Muscle layer of colon (tissue), 2 donors: ENCODE results near the gene HIPK2.

Experiments used
- H3K27ac ChIP-seq: one replicate; pipeline ENCODE4 v1.7.0; 2013; ENCODE audit warnings: low read depth, mild to moderate bottlenecking, low read length, moderate library complexity
- H3K27me3 ChIP-seq, 2 donors: one replicate each; pipeline ENCODE4 v1.7.0; 2013; ENCODE audit warnings: low read length in 2 of 2, mild to moderate bottlenecking in 2 of 2; ENCODE audit not compliant: insufficient read depth in 2 of 2, control insufficient read depth in 1 of 2
- H3K36me3 ChIP-seq: one replicate; pipeline ENCODE4 v1.7.0; 2013; ENCODE audit warnings: mild to moderate bottlenecking, low read length; ENCODE audit not compliant: insufficient read depth
- H3K4me1 ChIP-seq: one replicate; pipeline ENCODE4 v1.7.0; 2013; ENCODE audit warnings: mild to moderate bottlenecking, low read length; ENCODE audit not compliant: insufficient read depth
- H3K4me3 ChIP-seq, 2 donors: one replicate each; pipeline ENCODE4 v1.7.0; 2013; ENCODE audit warnings: low read length in 2 of 2, low read depth in 1 of 2, mild to moderate bottlenecking in 1 of 2, moderate library complexity in 1 of 2
- H3K9ac ChIP-seq: one replicate; pipeline ENCODE4 v1.7.0; 2013; ENCODE audit warnings: low read length
- H3K9me3 ChIP-seq: one replicate; pipeline ENCODE4 v1.7.0; 2013; ENCODE audit warnings: mild to moderate bottlenecking, low read length
- donor health status: abdominal sarcoma.
- donor health status: Adenocarcinoma of cecum.

HIPK2 gene

GRCh38 chr7:139739863-139740597 is 37.8 kb downstream of the HIPK2 start:
- Histone ChIP-seq H3K27ac (no peak overlapping the region), H3K9me3 (no peaks in the 10 kb centered on the region), H3K27me3 (no peaks in the 10 kb centered on the region), H3K9ac (no peak overlapping the region), H3K4me3 (no peak overlapping the region), H3K36me3 (no peaks in the 10 kb centered on the region), H3K4me1 (peaks cover 12% of the 10 kb centered on the region)

DNA sequence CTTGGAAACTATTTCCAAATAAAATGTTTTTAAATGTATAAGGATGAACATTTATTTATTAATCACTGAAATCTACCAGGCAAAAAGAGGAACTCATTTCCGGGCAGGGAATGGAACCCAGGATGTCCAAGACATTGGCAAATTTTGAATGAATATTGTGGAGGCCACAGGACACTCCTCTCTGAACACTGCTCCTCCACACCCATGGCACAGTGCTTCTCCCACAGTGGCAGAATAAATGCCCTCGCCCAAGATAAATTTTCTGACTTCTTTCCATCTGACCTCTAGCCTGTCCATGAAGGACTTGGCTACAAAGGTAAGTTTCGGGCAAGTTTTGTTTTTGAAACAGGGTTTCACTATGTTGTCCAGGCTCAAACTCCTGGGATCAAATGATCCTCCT is 39.0 kb downstream of the HIPK2 start:
- Histone ChIP-seq H3K9me3 (no peaks in the 10 kb centered on the region), H3K36me3 (no peaks in the 10 kb centered on the region), H3K27ac (no peak overlapping the region), H3K4me1 (peaks cover 12% of the 10 kb centered on the region), H3K4me3 (no peak overlapping the region), H3K27me3 (no peaks in the 10 kb centered on the region), H3K9ac (no peak overlapping the region)

DNA sequence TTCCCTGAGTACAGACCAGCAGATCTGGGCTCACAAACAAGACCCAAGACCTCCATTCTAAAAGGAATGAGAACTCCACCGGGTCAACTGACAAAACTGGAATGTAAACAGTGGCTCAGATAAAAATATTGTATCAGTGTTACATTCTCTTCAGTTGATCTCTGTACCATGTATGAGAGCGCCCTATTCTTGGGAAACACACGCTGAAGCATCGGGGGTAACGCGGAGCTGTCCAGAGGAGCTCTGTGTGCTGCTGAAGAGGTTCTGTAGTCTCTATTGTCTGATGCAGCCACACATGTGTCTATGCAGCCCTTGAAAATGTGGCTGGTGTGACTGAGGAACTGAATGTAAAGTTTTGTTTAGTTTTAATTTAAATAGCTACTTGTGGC is 39.7 kb downstream of the HIPK2 start:
- Histone ChIP-seq H3K36me3 (no peaks in the 10 kb centered on the region), H3K4me3 (no peak overlapping the region), H3K9ac (no peak overlapping the region), H3K27me3 (no peaks in the 10 kb centered on the region), H3K4me1 (peaks cover 6% of the 10 kb centered on the region), H3K27ac (no peak overlapping the region), H3K9me3 (no peaks in the 10 kb centered on the region)

- peaks cover 5% of the 10 kb centered on the region for H3K4me1 ChIP-seq
- H3K9me3 ChIP-seq, result no peaks in the 10 kb centered on the region
- H3K27ac ChIP-seq, result no peak overlapping the region
- H3K27me3 ChIP-seq, result no peaks in the 10 kb centered on the region
- H3K4me3 ChIP-seq, result no peak overlapping the region
- no peak overlapping the region for H3K9ac ChIP-seq
- H3K36me3 ChIP-seq, result no peaks in the 10 kb centered on the region
Observed at GRCh38 chr7:139737221-139738100, 40.3 kb downstream of the HIPK2 start.

- Histone ChIP-seq H3K9ac (no peak overlapping the region), H3K36me3 (no peaks in the 10 kb centered on the region), H3K27me3 (no peaks in the 10 kb centered on the region), H3K4me1 (peaks cover 19% of the 10 kb centered on the region), H3K9me3 (no peaks in the 10 kb centered on the region), H3K4me3 (no peak overlapping the region), H3K27ac (no peak overlapping the region)
Observed at GRCh38 chr7:139735912-139736595, 41.7 kb downstream of the HIPK2 start.

DNA sequence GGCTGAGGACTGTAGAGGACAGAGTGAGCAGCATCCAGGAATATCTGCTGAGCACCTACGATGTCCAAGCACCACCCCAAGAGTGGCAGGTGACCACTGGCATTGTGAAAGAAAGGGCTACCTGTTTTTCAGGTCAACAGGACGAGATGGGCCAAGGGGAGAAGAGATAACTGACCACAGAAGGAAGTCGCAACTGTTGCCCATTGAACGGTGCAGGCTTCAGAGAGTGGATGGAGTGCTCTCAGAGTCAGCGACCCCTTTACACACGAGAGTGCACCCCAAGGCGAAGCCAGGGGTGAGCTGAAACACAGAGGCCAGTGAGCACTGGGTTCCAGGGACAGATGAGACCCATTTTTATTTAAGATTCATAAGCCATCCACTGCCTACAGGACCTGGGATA is 42.3 kb downstream of the HIPK2 start:
- Histone ChIP-seq H3K9ac (no peak overlapping the region), H3K4me1 (peaks cover 22% of the 10 kb centered on the region), H3K27me3 (no peaks in the 10 kb centered on the region), H3K27ac (no peak overlapping the region), H3K36me3 (no peaks in the 10 kb centered on the region), H3K9me3 (no peaks in the 10 kb centered on the region), H3K4me3 (no peak overlapping the region)

GRCh38 chr7:139734395-139734794 is 43.4 kb downstream of the HIPK2 start:
- Histone ChIP-seq H3K4me3 (no peak overlapping the region), H3K4me1 (peaks cover 20% of the 10 kb centered on the region), H3K36me3 (no peaks in the 10 kb centered on the region), H3K9ac (no peak overlapping the region), H3K27ac (no peak overlapping the region), H3K27me3 (no peaks in the 10 kb centered on the region), H3K9me3 (no peaks in the 10 kb centered on the region)

DNA sequence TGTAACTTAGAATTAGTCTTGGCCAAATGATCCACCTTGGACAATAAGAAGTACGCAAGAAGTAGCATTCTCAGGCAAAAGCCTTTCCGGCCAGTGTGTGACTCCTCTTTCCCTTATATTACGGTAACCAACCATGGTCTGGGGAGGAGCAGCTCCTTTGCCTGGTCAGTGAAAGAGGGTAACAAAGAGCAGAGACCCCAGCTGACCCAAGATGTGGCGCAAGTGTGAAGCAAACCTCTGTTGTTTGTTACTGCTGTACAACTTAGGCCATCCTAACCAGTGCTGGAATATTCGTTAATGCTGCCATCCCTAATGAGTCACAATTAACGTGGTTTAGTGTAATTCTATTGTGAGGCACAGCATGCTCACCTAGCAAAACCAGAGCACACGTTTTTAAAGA is 44.0 kb downstream of the HIPK2 start:
- Histone ChIP-seq H3K27me3 (no peaks in the 10 kb centered on the region), H3K4me3 (no peak overlapping the region), H3K36me3 (no peaks in the 10 kb centered on the region), H3K9me3 (no peaks in the 10 kb centered on the region), H3K9ac (no peak overlapping the region), H3K4me1 (peaks cover 20% of the 10 kb centered on the region), H3K27ac (no peak overlapping the region)

- H3K4me3 ChIP-seq, result no peak overlapping the region
- peaks cover 20% of the 10 kb centered on the region for H3K4me1 ChIP-seq
- H3K9me3 ChIP-seq, result no peaks in the 10 kb centered on the region
- no peaks in the 10 kb centered on the region for H3K27me3 ChIP-seq
- no peak overlapping the region for H3K27ac ChIP-seq
- H3K9ac ChIP-seq, result no peak overlapping the region
- no peaks in the 10 kb centered on the region for H3K36me3 ChIP-seq
Observed at GRCh38 chr7:139732471-139733167, 45.2 kb downstream of the HIPK2 start.

DNA sequence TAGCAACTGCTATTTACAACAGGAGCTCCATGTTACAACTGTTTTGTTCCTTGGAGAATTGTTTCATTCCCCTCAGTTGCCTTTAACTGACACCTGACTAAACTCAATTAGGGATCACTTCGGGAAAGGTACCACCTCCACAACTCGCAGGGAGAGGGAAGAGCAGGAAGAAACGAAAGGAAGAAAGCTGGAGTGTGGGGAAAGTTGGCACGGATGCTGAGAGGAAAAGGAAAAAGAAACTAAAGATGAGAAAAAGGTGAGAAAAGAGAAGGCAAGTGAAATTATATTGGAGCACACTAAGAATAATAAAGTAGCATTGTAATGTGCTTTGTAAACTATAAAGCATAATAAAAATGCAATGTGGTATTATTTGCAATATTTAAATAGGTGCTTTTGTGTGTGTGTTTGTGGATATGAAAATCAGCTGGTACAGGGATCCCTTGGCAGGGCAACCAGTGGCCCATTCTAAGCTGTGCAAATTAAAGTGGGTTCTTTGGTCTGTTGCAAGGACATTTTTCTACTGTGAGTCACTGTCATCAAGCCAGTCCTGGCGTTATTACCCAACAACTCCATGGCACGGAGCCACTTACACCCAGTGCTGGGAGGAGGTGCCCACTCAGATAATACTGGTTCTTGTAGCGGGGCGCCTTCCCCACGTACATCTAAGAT is 45.9 kb downstream of the HIPK2 start:
- Histone ChIP-seq H3K4me3 (no peak overlapping the region), H3K4me1 (peaks cover 20% of the 10 kb centered on the region), H3K9ac (no peak overlapping the region), H3K27ac (no peak overlapping the region), H3K9me3 (no peaks in the 10 kb centered on the region), H3K36me3 (no peaks in the 10 kb centered on the region), H3K27me3 (no peaks in the 10 kb centered on the region)
